GM12875 (cell line): Measurements from ENCODE around the gene PTPRJ.
"Not testable (repeated sequence)": the region's sequence is repeated elsewhere in the genome, so short reads cannot be mapped to it uniquely, and the experiment has no call there.

Source experiments
- H3K4me3 ChIP-seq: one replicate; pipeline ENCODE4 v1.5.1; 2011; ENCODE audit warnings: low read depth, low read length, control low read depth
- TF ChIP-seq, protein P1 (sequence below): IDR thresholded peaks from 2 replicates; pipeline ENCODE4 v1.5.1; 2011; ENCODE audit warnings: low read depth, mild to moderate bottlenecking, control low read depth, inconsistent platforms, low read length, moderate library complexity, borderline replicate concordance; ENCODE audit not compliant: insufficient read depth

PTPRJ gene

DNA sequence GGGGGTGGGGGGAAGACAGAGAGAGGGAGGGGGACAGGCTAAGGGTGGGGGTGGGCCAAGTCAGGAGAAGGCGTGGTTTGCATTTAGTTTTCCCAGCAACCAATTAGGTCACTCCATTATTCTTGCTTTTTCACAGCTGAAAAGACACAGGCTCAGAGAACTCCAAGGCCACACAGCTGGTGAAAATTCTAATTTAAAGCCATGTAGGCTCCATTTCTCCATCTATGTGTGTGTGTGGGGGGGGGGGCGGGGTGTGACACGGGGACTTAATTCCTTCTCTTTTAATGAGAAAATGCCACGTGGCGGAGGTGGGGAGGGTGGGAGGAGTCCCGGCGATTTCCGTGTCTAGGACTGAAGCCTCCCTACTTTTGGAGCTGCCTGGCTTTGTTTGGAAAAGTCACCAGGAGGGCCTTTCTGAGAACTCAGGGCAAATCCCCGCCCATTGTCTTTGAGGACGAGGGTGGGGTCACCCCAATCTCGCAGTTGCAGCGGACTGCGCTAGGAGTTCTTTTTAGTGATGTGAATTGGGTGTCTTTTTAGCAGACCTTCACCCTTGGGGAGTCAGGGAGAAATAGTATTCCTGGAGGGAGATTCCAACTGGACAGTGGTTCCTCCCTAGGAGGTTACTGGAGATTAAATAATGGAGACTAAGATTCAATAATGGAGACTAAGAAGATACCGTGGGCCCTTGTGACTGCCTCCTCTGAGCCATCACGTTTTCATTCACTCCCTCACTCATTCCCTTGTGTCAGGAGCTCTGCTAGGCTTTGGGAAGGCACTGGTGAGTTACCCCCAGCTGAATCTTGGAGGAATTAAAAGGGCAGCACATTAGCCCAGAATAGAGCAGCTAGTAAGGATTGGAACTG lies 36.4 kb upstream of the PTPRJ start:
- no peak overlapping the region for H3K4me3 ChIP-seq
- TF ChIP-seq, protein P1, sequence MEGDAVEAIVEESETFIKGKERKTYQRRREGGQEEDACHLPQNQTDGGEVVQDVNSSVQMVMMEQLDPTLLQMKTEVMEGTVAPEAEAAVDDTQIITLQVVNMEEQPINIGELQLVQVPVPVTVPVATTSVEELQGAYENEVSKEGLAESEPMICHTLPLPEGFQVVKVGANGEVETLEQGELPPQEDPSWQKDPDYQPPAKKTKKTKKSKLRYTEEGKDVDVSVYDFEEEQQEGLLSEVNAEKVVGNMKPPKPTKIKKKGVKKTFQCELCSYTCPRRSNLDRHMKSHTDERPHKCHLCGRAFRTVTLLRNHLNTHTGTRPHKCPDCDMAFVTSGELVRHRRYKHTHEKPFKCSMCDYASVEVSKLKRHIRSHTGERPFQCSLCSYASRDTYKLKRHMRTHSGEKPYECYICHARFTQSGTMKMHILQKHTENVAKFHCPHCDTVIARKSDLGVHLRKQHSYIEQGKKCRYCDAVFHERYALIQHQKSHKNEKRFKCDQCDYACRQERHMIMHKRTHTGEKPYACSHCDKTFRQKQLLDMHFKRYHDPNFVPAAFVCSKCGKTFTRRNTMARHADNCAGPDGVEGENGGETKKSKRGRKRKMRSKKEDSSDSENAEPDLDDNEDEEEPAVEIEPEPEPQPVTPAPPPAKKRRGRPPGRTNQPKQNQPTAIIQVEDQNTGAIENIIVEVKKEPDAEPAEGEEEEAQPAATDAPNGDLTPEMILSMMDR: no peak

- no peak overlapping the region for H3K4me3 ChIP-seq
- TF ChIP-seq, protein P1: no peak
These were observed 35.7 kb upstream of the PTPRJ start for GRCh38 chr11:47944632-47945031.

DNA sequence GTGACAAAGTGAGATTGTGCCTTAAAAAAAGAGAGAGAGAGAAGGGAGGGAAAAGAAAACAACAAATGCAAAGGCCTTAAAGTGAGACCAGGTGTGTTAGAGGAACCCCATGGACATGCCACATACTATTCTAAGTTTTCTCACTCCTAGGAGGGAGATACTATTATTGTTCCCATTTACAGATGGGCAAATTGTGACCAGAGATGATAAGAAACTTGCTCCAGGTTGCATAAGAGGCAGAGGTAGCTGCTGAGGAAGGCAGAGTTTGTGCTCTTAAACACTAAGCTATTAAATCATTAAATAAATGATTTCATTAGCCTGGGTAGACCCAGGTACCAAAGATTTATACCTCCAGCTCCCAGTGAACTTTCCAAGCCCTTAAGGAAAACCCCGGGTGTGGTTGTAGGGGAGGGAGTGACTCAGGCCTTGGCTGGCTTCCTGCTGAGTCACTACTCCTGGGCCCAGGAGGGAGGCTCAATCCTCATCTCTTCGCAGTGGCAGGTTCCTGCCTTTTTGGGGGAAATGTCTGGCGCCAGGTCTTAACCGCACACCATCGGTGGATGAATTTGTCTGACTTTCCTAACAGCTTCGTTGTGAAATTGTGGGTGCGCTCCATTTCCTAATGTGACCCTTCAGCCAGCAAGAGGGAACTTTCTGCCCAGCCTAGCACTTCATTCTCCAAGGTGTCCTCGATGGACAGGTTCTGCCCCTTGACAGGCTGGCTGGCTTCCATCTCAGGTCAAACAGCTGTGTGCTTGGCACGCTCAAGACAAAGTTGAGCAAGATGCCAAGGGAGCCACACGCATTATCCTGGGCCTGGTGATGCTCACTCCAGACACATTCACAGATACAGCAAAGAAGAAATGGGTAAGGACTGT lies 33.4 kb upstream of the PTPRJ start:
- H3K4me3 ChIP-seq: no peak overlapping the region
- TF ChIP-seq, protein P1: no peak

- no peak overlapping the region for H3K4me3 ChIP-seq
- TF ChIP-seq, protein P1: no peak
These were observed 32.2 kb upstream of the PTPRJ start for GRCh38 chr11:47948137-47948536.

GRCh38 chr11:47949001-47949675 lies 31.2 kb upstream of the PTPRJ start:
- H3K4me3 ChIP-seq: not testable (repeated sequence)

DNA sequence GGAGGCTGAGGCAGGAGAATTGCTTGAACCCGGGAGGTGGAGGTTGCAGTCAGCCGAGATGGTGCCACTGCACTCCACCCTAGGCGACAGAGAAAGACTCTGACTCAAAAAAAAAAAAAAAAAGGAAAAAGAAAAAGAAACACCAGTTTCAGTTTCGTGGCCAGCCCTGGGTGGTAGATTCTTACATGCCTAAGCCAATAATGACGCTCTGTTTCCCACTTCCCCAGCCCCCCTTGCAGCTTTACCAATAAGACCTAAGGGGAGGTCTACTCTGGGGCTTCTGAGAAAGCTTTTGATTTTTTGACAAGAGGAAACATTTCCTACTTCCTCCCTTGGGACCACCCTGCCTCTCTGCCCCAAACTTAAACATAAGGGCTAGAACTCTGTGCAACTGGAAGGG lies 30.0 kb upstream of the PTPRJ start:
- H3K4me3 ChIP-seq: no peak overlapping the region

GRCh38 chr11:47951504-47951903 lies 28.9 kb upstream of the PTPRJ start:
- not testable (repeated sequence) for H3K4me3 ChIP-seq

More for the DNA sequence above, 30.0 kb upstream of the PTPRJ start:
- TF ChIP-seq, protein P1: no peak
